MCF 10A (cell line): ENCODE measurements around the gene IQSEC1. TPM values are rescaled to one million over a fixed set of nuclear protein-coding genes. Genes with fewer than 3 reads are reported as not detected.

Source experiments
- BruUV-seq: library from RNA; stranded (reverse); fragments of 400-500 nt; replicated peaks from 2 replicates; lab custom pipeline; 2021; lab: Mats Ljungman, UMichigan
- CTCF ChIA-PET: fragments of 300-600 bp; sonication (Branson Sonifier 250); formaldehyde crosslinking; extraction: SDS; loops from one replicate; lab custom pipeline; 2021; ENCODE audit warnings: antibody characterized with exemption, inconsistent platforms; lab: Yijun Ruan, JAX
- POLR2A ChIA-PET: fragments of 300-600, 350-650 bp; sonication (Branson Sonifier 250); formaldehyde crosslinking; extraction: SDS; loops from one replicate; lab custom pipeline; 2020; ENCODE audit warnings: antibody characterized with exemption, inconsistent platforms; lab: Yijun Ruan, JAX
- DNase-seq: peaks from one replicate; pipeline ENCODE4 v3.0.0-alpha.2; 2018; ENCODE audit not compliant: unreplicated experiment
- H3K27ac Mint-ChIP-seq: one replicate; pipeline ENCODE4 v1.8.0; 2022; ENCODE audit warnings: mild to moderate bottlenecking, low read depth, mixed read lengths; ENCODE audit not compliant: unreplicated experiment
- H3K27me3 Mint-ChIP-seq: one replicate; pipeline ENCODE4 v1.8.0; 2022; ENCODE audit warnings: mixed read lengths; ENCODE audit not compliant: insufficient read depth, unreplicated experiment
- H3K36me3 Mint-ChIP-seq: one replicate; pipeline ENCODE4 v1.8.0; 2022; ENCODE audit warnings: mild to moderate bottlenecking, moderate library complexity, mixed read lengths; ENCODE audit not compliant: insufficient read depth, unreplicated experiment
- H3K4me1 Mint-ChIP-seq: one replicate; pipeline ENCODE4 v1.8.0; 2022; ENCODE audit warnings: mixed read lengths; ENCODE audit not compliant: insufficient read depth, unreplicated experiment
- H3K4me3 Mint-ChIP-seq: one replicate; pipeline ENCODE4 v1.8.0; 2022; ENCODE audit warnings: mild to moderate bottlenecking, moderate library complexity, mixed read lengths; ENCODE audit not compliant: unreplicated experiment
- H3K9me3 Mint-ChIP-seq: one replicate; pipeline ENCODE4 v1.8.0; 2022; ENCODE audit warnings: mixed read lengths; ENCODE audit not compliant: unreplicated experiment
- CTCF ChIP-seq: fragments of 200-600 bp; IDR thresholded peaks from one replicate; pipeline ENCODE4 v1.8.0; 2022; ENCODE audit warnings: antibody characterized with exemption, mild to moderate bottlenecking; ENCODE audit not compliant: unreplicated experiment
- intact Hi-C: fragments of 100-400 bp; cut with micrococcal nuclease; formaldehyde crosslinking; loops from 2 replicates; pipeline ENCODE4 v1.14.1; 2022
- total RNA-seq: library from RNA; stranded (reverse); gene quantifications from 2 replicates; pipeline ENCODE4 v1.2.3, GENCODE V29; 2022

Gene IQSEC1
- total RNA-seq, 1 experiment from 2014 or later, result 18.7 TPM

GRCh38 chr3:13120928-13121552, 47.8 kb upstream of the IQSEC1 start:
- Mint-ChIP-seq H3K27me3 (peaks cover 72% of the 10 kb centered on the region), H3K4me3 (no peak overlapping the region), H3K36me3 (no peaks in the 10 kb centered on the region), H3K27ac (no peak overlapping the region), H3K4me1 (no peaks in the 10 kb centered on the region), H3K9me3 (no peaks in the 10 kb centered on the region)
- ChIA-PET CTCF (no interaction called here), POLR2A (no interaction called here)
- BruUV-seq, result no TSS peak
- no peak for DNase-seq
- no peak for TF ChIP-seq CTCF
- intact Hi-C loops, result no loop called here

- ChIA-PET POLR2A (no interaction called here), CTCF (no interaction called here)
- no TSS peak for BruUV-seq
- Mint-ChIP-seq H3K9me3 (no peaks in the 10 kb centered on the region), H3K27ac (no peak overlapping the region), H3K4me3 (no peak overlapping the region), H3K4me1 (no peaks in the 10 kb centered on the region), H3K27me3 (peaks cover 75% of the 10 kb centered on the region), H3K36me3 (no peaks in the 10 kb centered on the region)
- TF ChIP-seq CTCF, result no peak
- DNase-seq, result no peak
- intact Hi-C loops, result no loop called here
Measured at GRCh38 chr3:13120289-13120927, 47.2 kb upstream of the IQSEC1 start.

- POLR2A ChIA-PET, result no interaction called here
- peaks cover 75% of the 10 kb centered on the region for H3K27me3 Mint-ChIP-seq
- no TSS peak for BruUV-seq
Measured at GRCh38 chr3:13119471-13120220, 46.4 kb upstream of the IQSEC1 start.

More at GRCh38 chr3:13119471-13120220, 46.4 kb upstream of the IQSEC1 start:
- CTCF ChIA-PET, result no interaction called here
- DNase-seq, result no peak
- TF ChIP-seq CTCF, result no peak
- H3K36me3 Mint-ChIP-seq, result no peaks in the 10 kb centered on the region
- H3K4me1 Mint-ChIP-seq, result no peaks in the 10 kb centered on the region
- no peak overlapping the region for H3K4me3 Mint-ChIP-seq
- no peaks in the 10 kb centered on the region for H3K9me3 Mint-ChIP-seq
- no peak overlapping the region for H3K27ac Mint-ChIP-seq
- intact Hi-C loops, result no loop called here
